HuH-7 (cell line): Measurements from ENCODE around the gene SULT1A3.
"Not testable (repeated sequence)": the region's sequence is repeated elsewhere in the genome, so short reads cannot be mapped to it uniquely, and the experiment has no call there.

Experiments used
- DNase-seq: peaks from one replicate; pipeline ENCODE4 v3.0.0; 2011; ENCODE audit warnings: low spot score

SULT1A3 gene

GRCh38 chr16:30186782-30187555 is 12.1 kb upstream of the SULT1A3 start:
- peak; percentile 73 for DNase-seq

GRCh38 chr16:30187556-30187865 is 11.5 kb upstream of the SULT1A3 start:
- no peak for DNase-seq

- DNase-seq: no peak
Observed at GRCh38 chr16:30187971-30188561, 11.0 kb upstream of the SULT1A3 start.

- DNase-seq: not testable (repeated sequence)
Observed at GRCh38 chr16:30191158-30191557, 7.9 kb upstream of the SULT1A3 start.

- not testable (repeated sequence) for DNase-seq
Observed at GRCh38 chr16:30193098-30193497, 6.0 kb upstream of the SULT1A3 start.

GRCh38 chr16:30193615-30194014 is 5.4 kb upstream of the SULT1A3 start, which contains the start of the genes BOLA2B and SLX1A:
Gene BOLA2B (minus strand): TSS chr16:30193666. CDS start chr16:30193595, 71 bp downstream.
Gene SLX1A (plus strand): TSS chr16:30193875. CDS start chr16:30194085, 210 bp downstream.
- not testable (repeated sequence) for DNase-seq

- not testable (repeated sequence) for DNase-seq
Observed at GRCh38 chr16:30194172-30194925, 4.7 kb upstream of the SULT1A3 start.

GRCh38 chr16:30197001-30197400 is 2.1 kb upstream of the SULT1A3 start:
- DNase-seq: not testable (repeated sequence)

- DNase-seq: not testable (repeated sequence)
Observed at GRCh38 chr16:30199608-30200343, 721 bp downstream of the SULT1A3 start.

- not testable (repeated sequence) for DNase-seq
Observed at GRCh38 chr16:30205541-30206236, 6.6 kb downstream of the SULT1A3 start.

- DNase-seq: not testable (repeated sequence)
Observed at GRCh38 chr16:30206252-30206651, 7.2 kb downstream of the SULT1A3 start.

GRCh38 chr16:30207063-30207704 is 8.1 kb downstream of the SULT1A3 start:
- DNase-seq: not testable (repeated sequence)

GRCh38 chr16:30209032-30209431 is 10.0 kb downstream of the SULT1A3 start:
- DNase-seq: not testable (repeated sequence)

GRCh38 chr16:30211414-30211813 is 12.4 kb downstream of the SULT1A3 start:
- DNase-seq: not testable (repeated sequence)

GRCh38 chr16:30217082-30217481 is 18.0 kb downstream of the SULT1A3 start:
- DNase-seq: not testable (repeated sequence)

GRCh38 chr16:30248379-30248778 is 49.3 kb downstream of the SULT1A3 start, which contains the start of gene NPIPB13:
Gene NPIPB13 (minus strand): TSS chr16:30248479. CDS start chr16:30245573, 2,906 bp downstream.
- not testable (repeated sequence) for DNase-seq
